GM12878 (cell line): Measurements from ENCODE around the gene ACSL3. TPM values are rescaled to one million over a fixed set of nuclear protein-coding genes. Genes with fewer than 3 reads are reported as not detected.

Experiments used
- ATAC-seq: fragments of 200-7000 bp; cut with Tn5 transposase; 3 replicates; pipeline ENCODE4 v1.9.1; 2020; ENCODE audit warnings: mild to moderate bottlenecking, moderate library complexity
- BruUV-seq: library from RNA; stranded (reverse); fragments of 400-500 nt; replicated peaks from 2 replicates; lab custom pipeline; 2021; lab: Mats Ljungman, UMichigan
- CTCF ChIA-PET: fragments of 300-600 bp; sonication (Branson Sonifier 250); formaldehyde crosslinking; extraction: SDS; loops from one replicate; lab custom pipeline; 2021; ENCODE audit warnings: inconsistent platforms; lab: Yijun Ruan, JAX
- POLR2A ChIA-PET: fragments of 350-600 bp; formaldehyde crosslinking; extraction: SDS; loops from one replicate; lab custom pipeline; 2021; ENCODE audit warnings: inconsistent platforms; lab: Charles Lee
- RAD21 ChIA-PET: fragments of 300-600 bp; sonication (Branson Sonifier 250); formaldehyde crosslinking; loops from one replicate; lab custom pipeline; 2023; ENCODE audit warnings: antibody characterized with exemption; ENCODE audit not compliant: unreplicated experiment; lab: Charles Lee
- SMC1A ChIA-PET: fragments of 300-600 bp; sonication (Branson Sonifier 250); formaldehyde crosslinking; loops from one replicate; lab custom pipeline; 2023; ENCODE audit not compliant: unreplicated experiment, uncharacterized antibody; lab: Charles Lee
- DNase-seq: peaks from one replicate; pipeline ENCODE4 v3.0.0-alpha.2; 2011; ENCODE audit warnings: low read depth, low spot score
- FAIRE-seq: peaks from 3 replicates; lab custom pipeline; 2011; peaks lifted over from hg19 to GRCh38; lab: Jason Lieb, UNC
- H2AFZ ChIP-seq: 2 replicates; pipeline ENCODE4 v1.6.0; 2011; ENCODE audit warnings: low read depth, low read length, control low read depth; ENCODE audit not compliant: control insufficient read depth
- H3K27ac ChIP-seq: 2 replicates; pipeline ENCODE4 v1.5.1; 2011; ENCODE audit warnings: control low read depth; ENCODE audit not compliant: control insufficient read depth, insufficient read depth
- H3K27me3 ChIP-seq, 2 experiments: replicated peaks in 1 of 2; 2 replicates each; pipeline versions ENCODE4 v1.6.0 to v1.6.1; 2011; ENCODE audit warnings: low read length in 1 of 2; ENCODE audit not compliant: control insufficient read depth in 2 of 2, insufficient read depth in 2 of 2
- H3K36me3 ChIP-seq, 2 experiments: 2 replicates each; pipeline ENCODE4 v1.5.1; 2011; ENCODE audit warnings: low read length in 1 of 2; ENCODE audit not compliant: control insufficient read depth in 2 of 2, insufficient read depth in 2 of 2
- H3K4me1 ChIP-seq: 2 replicates; pipeline ENCODE4 v1.6.1; 2011; ENCODE audit warnings: mild to moderate bottlenecking, low read length, moderate library complexity, mixed read lengths; ENCODE audit not compliant: control insufficient read depth, insufficient read depth
- H3K4me2 ChIP-seq: 2 replicates; pipeline ENCODE4 v1.6.0; 2011; ENCODE audit warnings: control low read depth; ENCODE audit not compliant: control insufficient read depth, insufficient read depth
- H3K4me3 ChIP-seq: fragments of 200-600 bp; sonication (generic); 2 replicates; pipeline ENCODE4 v1.5.1; 2016
- H3K79me2 ChIP-seq: 2 replicates; pipeline ENCODE4 v1.6.0; 2011; ENCODE audit warnings: low read length; ENCODE audit not compliant: control insufficient read depth, insufficient read depth
- H3K9ac ChIP-seq: 2 replicates; pipeline ENCODE4 v1.8.0; 2011; ENCODE audit warnings: low read length, control low read depth, mixed read lengths; ENCODE audit not compliant: control insufficient read depth, insufficient read depth
- H3K9me3 ChIP-seq: replicated peaks from 3 replicates; pipeline ENCODE4 v1.5.1; 2011; ENCODE audit warnings: mild to moderate bottlenecking, low read length; ENCODE audit not compliant: control insufficient read depth, insufficient read depth
- H4K20me1 ChIP-seq: 2 replicates; pipeline ENCODE4 v1.6.0; 2011; ENCODE audit not compliant: control insufficient read depth, insufficient read depth
- ETV6 ChIP-seq, 2 experiments: fragments of 450-650 bp in 1 of 2; IDR thresholded peaks in 1 of 2; conservative IDR thresholded peaks in 1 of 2; 2 replicates each; pipeline ENCODE4 v1.6.1; 2014; ENCODE audit warnings: antibody characterized with exemption in 1 of 2, borderline replicate concordance in 1 of 2, low read depth in 1 of 2, mild to moderate bottlenecking in 1 of 2, moderate library complexity in 1 of 2
- MYC ChIP-seq: IDR thresholded peaks from 2 replicates; pipeline ENCODE4 v1.6.1; 2011; ENCODE audit warnings: mild to moderate bottlenecking, low read length, moderate library complexity, inconsistent platforms; ENCODE audit not compliant: insufficient read depth, insufficient replicate concordance, insufficient read length, severe bottlenecking
- NR2C2 ChIP-seq: IDR thresholded peaks from 2 replicates; pipeline ENCODE4 v1.6.1; 2011; ENCODE audit warnings: borderline replicate concordance, low read depth; ENCODE audit not compliant: control insufficient read depth, insufficient read length
- TCF3 ChIP-seq: IDR thresholded peaks from 2 replicates; pipeline ENCODE4 v1.6.1; 2012; ENCODE audit warnings: low read depth, mild to moderate bottlenecking, low read length, borderline replicate concordance; ENCODE audit not compliant: insufficient read depth
- WGBS: methylation state at CpG from one replicate; pipeline ENCODE4 v1.1.6; 2016; ENCODE audit warnings: low lambda C conversion rate; ENCODE audit not compliant: insufficient replicate concordance, insufficient coverage; ENCODE audit errors: missing lambda C conversion rate; 5-methylcytosine and 5-hydroxymethylcytosine counted together
- in situ Hi-C: fragments of 300-500 bp; cut with MboI; formaldehyde crosslinking; loops from 9 replicates; pipeline ENCODE4 v1.14.3; 2018; ENCODE audit warnings: mixed read lengths
- intact Hi-C: fragments of 100-400 bp; cut with micrococcal nuclease; formaldehyde crosslinking; loops from one replicate; pipeline ENCODE4 v1.14.2; 2022; ENCODE audit not compliant: unreplicated experiment
- polyA plus RNA-seq, 11 experiments: library from polyadenylated mRNA; depleted of rRNA in 4 of 11; unstranded in 6 of 11; stranded (reverse) in 5 of 11; fragments of >200 nt; fragmentation: Nextera tagmentation in 4 of 11; fragmentation: Illumina TruSeq in 1 of 11; extraction: Ambion mirVana in 4 of 11; extraction: Trizol in 1 of 11; gene quantifications; 1 replicate in 1 of 11; 2 replicates in 10 of 11; pipeline versions ENCODE4 v1.2.1 to v1.2.3, GENCODE V29; 2011 to 2016; ENCODE audit warnings: inconsistent platforms in 2 of 11, missing spikeins in 2 of 11, low read depth in 1 of 11
- total RNA-seq, 4 experiments: library from RNA; depleted of rRNA in 3 of 4; stranded (reverse); fragments of >200 nt in 3 of 4; fragmentation: Illumina TruSeq in 1 of 4; extraction: Trizol in 1 of 4; gene quantifications; 2 replicates each; pipeline versions ENCODE4 v1.2.1 to v1.2.3, GENCODE V29; 2013 to 2021
- TF ChIP-seq, protein P1 (sequence below): fragments of 450-650 bp; formaldehyde crosslinking; IDR thresholded peaks from 2 replicates; pipeline ENCODE4 v1.5.0; 2022; ENCODE audit warnings: mild to moderate bottlenecking, missing genetic modification characterization
- TF ChIP-seq, protein P2 (sequence below): fragments of 450-650 bp; IDR thresholded peaks from 2 replicates; pipeline ENCODE4 v1.6.1; 2016; ENCODE audit warnings: mild to moderate bottlenecking, moderate library complexity, borderline replicate concordance
- TF ChIP-seq, protein P3 (sequence below): fragments of 450-650 bp; IDR thresholded peaks from 2 replicates; pipeline ENCODE4 v1.6.1; 2017; ENCODE audit warnings: mild to moderate bottlenecking, moderate library complexity

ACSL3 gene
- total and polyA plus RNA-seq, 10 of the 15 experiments (the other 5 are each of a cell fraction or from before 2014, with no cell fraction given), result 15.6 to 83.9 (median 56.7) TPM

DNA sequence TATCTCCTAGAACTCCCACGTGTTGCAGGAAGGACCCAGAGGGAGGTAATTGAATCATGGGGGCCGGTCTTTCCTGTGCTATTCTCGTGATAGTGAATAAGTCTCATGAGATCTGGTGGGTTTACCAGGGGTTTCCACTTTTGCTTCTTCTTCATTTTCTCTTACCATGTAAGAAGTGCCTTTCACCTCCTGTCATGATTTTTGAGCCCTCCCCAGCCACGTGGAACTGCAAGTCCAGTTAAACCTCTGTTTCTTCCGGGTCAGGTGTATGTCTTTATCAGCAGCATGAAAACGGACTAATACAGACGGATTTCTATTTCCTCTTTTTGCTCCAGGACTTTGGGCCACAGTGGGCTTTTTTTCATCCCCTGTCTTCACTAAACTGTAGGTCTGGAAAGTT lies 102.8 kb downstream of the ACSL3 start (continued):
- TF ChIP-seq, protein P1, sequence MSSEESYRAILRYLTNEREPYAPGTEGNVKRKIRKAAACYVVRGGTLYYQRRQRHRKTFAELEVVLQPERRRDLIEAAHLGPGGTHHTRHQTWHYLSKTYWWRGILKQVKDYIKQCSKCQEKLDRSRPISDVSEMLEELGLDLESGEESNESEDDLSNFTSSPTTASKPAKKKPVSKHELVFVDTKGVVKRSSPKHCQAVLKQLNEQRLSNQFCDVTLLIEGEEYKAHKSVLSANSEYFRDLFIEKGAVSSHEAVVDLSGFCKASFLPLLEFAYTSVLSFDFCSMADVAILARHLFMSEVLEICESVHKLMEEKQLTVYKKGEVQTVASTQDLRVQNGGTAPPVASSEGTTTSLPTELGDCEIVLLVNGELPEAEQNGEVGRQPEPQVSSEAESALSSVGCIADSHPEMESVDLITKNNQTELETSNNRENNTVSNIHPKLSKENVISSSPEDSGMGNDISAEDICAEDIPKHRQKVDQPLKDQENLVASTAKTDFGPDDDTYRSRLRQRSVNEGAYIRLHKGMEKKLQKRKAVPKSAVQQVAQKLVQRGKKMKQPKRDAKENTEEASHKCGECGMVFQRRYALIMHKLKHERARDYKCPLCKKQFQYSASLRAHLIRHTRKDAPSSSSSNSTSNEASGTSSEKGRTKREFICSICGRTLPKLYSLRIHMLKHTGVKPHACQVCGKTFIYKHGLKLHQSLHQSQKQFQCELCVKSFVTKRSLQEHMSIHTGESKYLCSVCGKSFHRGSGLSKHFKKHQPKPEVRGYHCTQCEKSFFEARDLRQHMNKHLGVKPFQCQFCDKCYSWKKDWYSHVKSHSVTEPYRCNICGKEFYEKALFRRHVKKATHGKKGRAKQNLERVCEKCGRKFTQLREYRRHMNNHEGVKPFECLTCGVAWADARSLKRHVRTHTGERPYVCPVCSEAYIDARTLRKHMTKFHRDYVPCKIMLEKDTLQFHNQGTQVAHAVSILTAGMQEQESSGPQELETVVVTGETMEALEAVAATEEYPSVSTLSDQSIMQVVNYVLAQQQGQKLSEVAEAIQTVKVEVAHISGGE (CRISPR knock-in tag), result no peak
- TF ChIP-seq, protein P2, sequence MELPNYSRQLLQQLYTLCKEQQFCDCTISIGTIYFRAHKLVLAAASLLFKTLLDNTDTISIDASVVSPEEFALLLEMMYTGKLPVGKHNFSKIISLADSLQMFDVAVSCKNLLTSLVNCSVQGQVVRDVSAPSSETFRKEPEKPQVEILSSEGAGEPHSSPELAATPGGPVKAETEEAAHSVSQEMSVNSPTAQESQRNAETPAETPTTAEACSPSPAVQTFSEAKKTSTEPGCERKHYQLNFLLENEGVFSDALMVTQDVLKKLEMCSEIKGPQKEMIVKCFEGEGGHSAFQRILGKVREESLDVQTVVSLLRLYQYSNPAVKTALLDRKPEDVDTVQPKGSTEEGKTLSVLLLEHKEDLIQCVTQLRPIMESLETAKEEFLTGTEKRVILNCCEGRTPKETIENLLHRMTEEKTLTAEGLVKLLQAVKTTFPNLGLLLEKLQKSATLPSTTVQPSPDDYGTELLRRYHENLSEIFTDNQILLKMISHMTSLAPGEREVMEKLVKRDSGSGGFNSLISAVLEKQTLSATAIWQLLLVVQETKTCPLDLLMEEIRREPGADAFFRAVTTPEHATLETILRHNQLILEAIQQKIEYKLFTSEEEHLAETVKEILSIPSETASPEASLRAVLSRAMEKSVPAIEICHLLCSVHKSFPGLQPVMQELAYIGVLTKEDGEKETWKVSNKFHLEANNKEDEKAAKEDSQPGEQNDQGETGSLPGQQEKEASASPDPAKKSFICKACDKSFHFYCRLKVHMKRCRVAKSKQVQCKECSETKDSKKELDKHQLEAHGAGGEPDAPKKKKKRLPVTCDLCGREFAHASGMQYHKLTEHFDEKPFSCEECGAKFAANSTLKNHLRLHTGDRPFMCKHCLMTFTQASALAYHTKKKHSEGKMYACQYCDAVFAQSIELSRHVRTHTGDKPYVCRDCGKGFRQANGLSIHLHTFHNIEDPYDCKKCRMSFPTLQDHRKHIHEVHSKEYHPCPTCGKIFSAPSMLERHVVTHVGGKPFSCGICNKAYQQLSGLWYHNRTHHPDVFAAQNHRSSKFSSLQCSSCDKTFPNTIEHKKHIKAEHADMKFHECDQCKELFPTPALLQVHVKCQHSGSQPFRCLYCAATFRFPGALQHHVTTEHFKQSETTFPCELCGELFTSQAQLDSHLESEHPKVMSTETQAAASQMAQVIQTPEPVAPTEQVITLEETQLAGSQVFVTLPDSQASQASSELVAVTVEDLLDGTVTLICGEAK, result no peak
- TF ChIP-seq, all 136 proteins: peak for 0

DNA sequence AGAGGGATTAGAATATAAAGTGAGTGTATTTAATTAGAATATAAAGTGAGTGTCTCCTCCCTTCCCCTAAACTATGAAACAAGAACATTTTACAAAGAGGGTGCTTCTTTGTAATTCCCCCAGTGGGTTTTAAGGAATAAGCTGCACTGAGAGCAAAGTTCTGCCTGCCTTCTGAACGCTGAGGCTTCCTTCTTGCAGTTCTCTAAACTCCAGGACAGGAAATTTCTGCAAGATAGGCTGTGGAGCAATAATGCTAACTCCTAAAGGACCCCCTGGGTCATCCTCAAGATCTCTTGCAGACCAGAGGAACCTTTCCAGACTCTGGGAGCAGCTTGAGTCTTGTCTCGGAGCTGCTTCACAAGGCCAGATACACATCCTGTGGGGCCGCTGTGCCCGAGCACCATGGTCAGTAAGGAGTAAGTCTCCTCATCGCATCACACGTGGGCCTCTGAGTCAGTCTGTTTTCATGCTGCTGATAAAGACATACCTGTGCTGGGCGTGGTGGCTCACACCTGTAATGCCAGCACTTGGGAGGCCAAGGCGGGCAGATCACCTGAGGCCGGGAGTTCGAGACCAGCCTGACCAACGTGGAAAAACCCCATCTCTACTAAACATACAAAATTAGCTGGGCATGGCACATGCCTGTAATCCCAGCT lies 103.7 kb downstream of the ACSL3 start:
- no peak overlapping the region for H3K27ac ChIP-seq
- no peak overlapping the region for H2AFZ ChIP-seq
- CTCF ChIA-PET, result interaction anchor here (1.0 kb wide), 1 partner anchor 25 kb away, joined by 3 read pairs; no protein-coding TSS in a partner anchor
- DNase-seq (no peak), FAIRE-seq (no peak), ATAC-seq (no peak)
- WGBS, result 59% methylated on average over 11 of the region's 11 CpGs
- SMC1A ChIA-PET, result no interaction called here
- RAD21 ChIA-PET, result no interaction called here
- POLR2A ChIA-PET, result interaction anchor here (0.7 kb wide), 1 partner anchor 1940 kb away, joined by 3 read pairs; no protein-coding TSS in a partner anchor
- no TSS peak for BruUV-seq
- H3K27me3 ChIP-seq, result no peaks in the 10 kb centered on the region
- no peaks in the 10 kb centered on the region for H4K20me1 ChIP-seq
- H3K9ac ChIP-seq, result no peak overlapping the region
- H3K4me3 ChIP-seq, result no peak overlapping the region
- H3K4me2 ChIP-seq, result no peak overlapping the region
- H3K79me2 ChIP-seq, result no peaks in the 10 kb centered on the region
- intact Hi-C loops (no loop called here), in situ Hi-C loops (no loop called here)
- no peaks in the 10 kb centered on the region; the same call in 2 of the 3 replicates for H3K9me3 ChIP-seq
- no peaks in the 10 kb centered on the region for H3K36me3 ChIP-seq
- H3K4me1 ChIP-seq, result no peaks in the 10 kb centered on the region; the same call in 1 of the 2 replicates
- TF ChIP-seq MYC (no peak), TCF3 (no peak), NR2C2 (no peak), ETV6 (conservative IDR thresholded peaks at IDR 0.05 in 1 of 2, IDR thresholded peaks at IDR 0.05 in 1 of 2; ENCODE audit: borderline replicate concordance in 1 of 2, low read depth in 1 of 2) (no peak)
- TF ChIP-seq, protein P3, sequence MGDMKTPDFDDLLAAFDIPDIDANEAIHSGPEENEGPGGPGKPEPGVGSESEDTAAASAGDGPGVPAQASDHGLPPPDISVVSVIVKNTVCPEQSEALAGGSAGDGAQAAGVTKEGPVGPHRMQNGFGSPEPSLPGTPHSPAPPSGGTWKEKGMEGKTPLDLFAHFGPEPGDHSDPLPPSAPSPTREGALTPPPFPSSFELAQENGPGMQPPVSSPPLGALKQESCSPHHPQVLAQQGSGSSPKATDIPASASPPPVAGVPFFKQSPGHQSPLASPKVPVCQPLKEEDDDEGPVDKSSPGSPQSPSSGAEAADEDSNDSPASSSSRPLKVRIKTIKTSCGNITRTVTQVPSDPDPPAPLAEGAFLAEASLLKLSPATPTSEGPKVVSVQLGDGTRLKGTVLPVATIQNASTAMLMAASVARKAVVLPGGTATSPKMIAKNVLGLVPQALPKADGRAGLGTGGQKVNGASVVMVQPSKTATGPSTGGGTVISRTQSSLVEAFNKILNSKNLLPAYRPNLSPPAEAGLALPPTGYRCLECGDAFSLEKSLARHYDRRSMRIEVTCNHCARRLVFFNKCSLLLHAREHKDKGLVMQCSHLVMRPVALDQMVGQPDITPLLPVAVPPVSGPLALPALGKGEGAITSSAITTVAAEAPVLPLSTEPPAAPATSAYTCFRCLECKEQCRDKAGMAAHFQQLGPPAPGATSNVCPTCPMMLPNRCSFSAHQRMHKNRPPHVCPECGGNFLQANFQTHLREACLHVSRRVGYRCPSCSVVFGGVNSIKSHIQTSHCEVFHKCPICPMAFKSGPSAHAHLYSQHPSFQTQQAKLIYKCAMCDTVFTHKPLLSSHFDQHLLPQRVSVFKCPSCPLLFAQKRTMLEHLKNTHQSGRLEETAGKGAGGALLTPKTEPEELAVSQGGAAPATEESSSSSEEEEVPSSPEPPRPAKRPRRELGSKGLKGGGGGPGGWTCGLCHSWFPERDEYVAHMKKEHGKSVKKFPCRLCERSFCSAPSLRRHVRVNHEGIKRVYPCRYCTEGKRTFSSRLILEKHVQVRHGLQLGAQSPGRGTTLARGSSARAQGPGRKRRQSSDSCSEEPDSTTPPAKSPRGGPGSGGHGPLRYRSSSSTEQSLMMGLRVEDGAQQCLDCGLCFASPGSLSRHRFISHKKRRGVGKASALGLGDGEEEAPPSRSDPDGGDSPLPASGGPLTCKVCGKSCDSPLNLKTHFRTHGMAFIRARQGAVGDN, result no peak
